ENCODE measurements around the gene P2RX1. TPM values are rescaled to one million over a fixed set of nuclear protein-coding genes. Genes with fewer than 3 reads are reported as not detected.

P2RX1 gene
- total RNA-seq, 1 donor from 2014 or later: 8.7 TPM

DNA sequence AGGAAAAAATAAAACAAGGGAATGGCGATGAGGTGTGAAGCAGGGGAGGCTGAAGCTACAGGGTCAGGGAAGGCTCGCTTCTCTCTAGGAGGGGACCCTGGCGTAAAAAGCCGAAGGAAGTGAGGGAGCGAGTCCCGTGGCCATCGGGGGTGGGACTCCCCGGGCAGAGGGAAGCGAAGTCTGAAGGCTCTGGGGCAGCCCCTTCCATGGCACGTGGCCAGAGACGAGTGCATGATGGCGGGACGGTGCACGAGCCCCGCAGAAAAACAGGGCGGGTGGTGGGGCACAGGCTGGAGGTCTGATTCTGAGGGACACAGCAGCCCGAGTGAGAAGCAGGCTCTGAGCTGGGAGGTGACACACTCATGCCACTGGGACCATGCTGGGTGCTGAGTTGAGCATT lies 49.2 kb downstream of the P2RX1 start:
- H3K27me3 ChIP-seq (ENCODE audit: low read depth): no peaks in the 10 kb centered on the region
- no peaks in the 10 kb centered on the region for H3K9me3 ChIP-seq
- TF ChIP-seq, protein P1, sequence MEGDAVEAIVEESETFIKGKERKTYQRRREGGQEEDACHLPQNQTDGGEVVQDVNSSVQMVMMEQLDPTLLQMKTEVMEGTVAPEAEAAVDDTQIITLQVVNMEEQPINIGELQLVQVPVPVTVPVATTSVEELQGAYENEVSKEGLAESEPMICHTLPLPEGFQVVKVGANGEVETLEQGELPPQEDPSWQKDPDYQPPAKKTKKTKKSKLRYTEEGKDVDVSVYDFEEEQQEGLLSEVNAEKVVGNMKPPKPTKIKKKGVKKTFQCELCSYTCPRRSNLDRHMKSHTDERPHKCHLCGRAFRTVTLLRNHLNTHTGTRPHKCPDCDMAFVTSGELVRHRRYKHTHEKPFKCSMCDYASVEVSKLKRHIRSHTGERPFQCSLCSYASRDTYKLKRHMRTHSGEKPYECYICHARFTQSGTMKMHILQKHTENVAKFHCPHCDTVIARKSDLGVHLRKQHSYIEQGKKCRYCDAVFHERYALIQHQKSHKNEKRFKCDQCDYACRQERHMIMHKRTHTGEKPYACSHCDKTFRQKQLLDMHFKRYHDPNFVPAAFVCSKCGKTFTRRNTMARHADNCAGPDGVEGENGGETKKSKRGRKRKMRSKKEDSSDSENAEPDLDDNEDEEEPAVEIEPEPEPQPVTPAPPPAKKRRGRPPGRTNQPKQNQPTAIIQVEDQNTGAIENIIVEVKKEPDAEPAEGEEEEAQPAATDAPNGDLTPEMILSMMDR (IDR thresholded peaks at IDR 0.05): no peak
- no peak for ATAC-seq
- H3K36me3 ChIP-seq: peaks cover 6% of the 10 kb centered on the region
- H3K4me1 ChIP-seq: peaks cover 5% of the 10 kb centered on the region
- DNase-seq: peak; percentile 45
- no peak overlapping the region for H3K4me3 ChIP-seq
- H3K27ac ChIP-seq: no peak overlapping the region
- intact Hi-C loops (cut with DNase I): no loop called here

DNA sequence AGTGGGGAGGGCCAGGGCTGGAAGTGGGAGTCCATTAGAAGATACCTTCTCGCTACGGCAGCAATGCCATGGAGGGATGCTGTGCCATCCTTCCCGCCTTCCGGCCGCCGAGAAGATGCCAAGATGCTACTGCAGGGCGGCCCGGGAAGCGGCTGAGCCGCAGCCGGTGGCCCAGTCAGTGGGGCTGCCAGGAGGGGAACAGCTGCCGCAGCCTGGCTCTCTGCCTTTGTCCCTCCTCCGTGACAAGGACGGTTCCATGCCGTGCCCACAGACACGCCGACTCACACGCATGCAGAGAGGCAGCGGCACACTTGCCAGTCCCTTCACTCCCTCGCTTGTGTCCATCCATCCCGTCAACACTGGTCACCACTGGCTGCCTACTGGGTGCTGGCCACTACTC lies 50.0 kb downstream of the P2RX1 start:
- Histone ChIP-seq H3K27me3 (ENCODE audit: low read depth) (no peaks in the 10 kb centered on the region), H3K36me3 (peaks cover 8% of the 10 kb centered on the region), H3K27ac (no peak overlapping the region), H3K4me3 (no peak overlapping the region), H3K4me1 (peaks cover 5% of the 10 kb centered on the region), H3K9me3 (no peaks in the 10 kb centered on the region)
- intact Hi-C loops (cut with DNase I): no loop called here
- DNase-seq (peak; percentile 38), ATAC-seq (no peak)
- TF ChIP-seq, protein P1 (IDR thresholded peaks at IDR 0.05): no peak

DNA sequence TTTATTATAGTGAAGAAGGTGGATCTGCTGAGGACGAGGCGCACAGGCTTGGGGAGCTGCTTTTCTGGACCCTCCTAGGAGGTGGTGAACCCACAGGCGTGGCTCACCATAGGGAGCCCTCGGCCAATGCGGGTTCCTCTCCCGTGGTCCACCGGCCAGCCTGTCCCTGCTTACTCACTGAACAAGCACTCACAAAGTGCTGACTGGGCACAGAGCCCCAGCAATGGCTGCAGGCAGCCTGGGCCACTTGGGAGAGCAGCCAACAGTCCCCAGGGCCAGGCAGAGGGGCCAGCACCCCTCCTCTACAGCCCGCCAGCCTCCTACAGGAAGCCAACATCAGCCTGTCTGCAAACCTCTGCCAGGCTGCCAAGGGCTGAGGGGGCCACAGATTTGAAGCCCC lies 51.1 kb downstream of the P2RX1 start:
- no peak overlapping the region for H3K4me3 ChIP-seq
- no peaks in the 10 kb centered on the region for H3K27me3 ChIP-seq (ENCODE audit: low read depth)
- DNase-seq (peak; percentile 62), ATAC-seq (peak; percentile 70 to 74)
- intact Hi-C loops (cut with DNase I): no loop called here
- H3K27ac ChIP-seq: no peak overlapping the region
- no peaks in the 10 kb centered on the region for H3K9me3 ChIP-seq
- H3K36me3 ChIP-seq: peaks cover 19% of the 10 kb centered on the region
- no peaks in the 10 kb centered on the region for H3K4me1 ChIP-seq
- TF ChIP-seq, protein P1 (IDR thresholded peaks at IDR 0.05): no peak

DNA sequence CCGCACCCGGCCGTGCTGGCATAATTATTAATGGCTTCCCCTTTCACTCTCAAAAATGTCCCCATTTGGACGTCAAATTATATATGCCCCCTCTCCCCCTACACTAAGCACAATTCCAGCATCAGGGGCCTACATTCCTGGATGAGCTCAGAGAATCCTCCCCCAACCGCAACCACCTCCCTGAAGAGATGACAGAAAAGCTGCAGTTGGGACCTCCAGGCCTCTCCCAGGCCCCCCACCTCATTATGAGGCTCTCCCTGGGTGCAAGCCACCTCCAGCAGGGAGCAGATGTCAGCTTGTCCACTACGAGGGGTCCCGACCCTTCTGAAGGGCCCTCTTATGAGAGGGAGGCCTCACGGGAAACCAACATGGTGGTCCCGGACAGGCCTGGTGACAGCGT lies 51.7 kb downstream of the P2RX1 start:
- H3K9me3 ChIP-seq: no peaks in the 10 kb centered on the region
- ATAC-seq (no peak), DNase-seq (peak; percentile 41)
- H3K4me3 ChIP-seq: no peak overlapping the region
- TF ChIP-seq, protein P1 (IDR thresholded peaks at IDR 0.05): no peak
- intact Hi-C loops (cut with DNase I): no loop called here
- H3K4me1 ChIP-seq: no peaks in the 10 kb centered on the region
- no peaks in the 10 kb centered on the region for H3K27me3 ChIP-seq (ENCODE audit: low read depth)
- no peak overlapping the region for H3K27ac ChIP-seq
- H3K36me3 ChIP-seq: peaks cover 21% of the 10 kb centered on the region

DNA sequence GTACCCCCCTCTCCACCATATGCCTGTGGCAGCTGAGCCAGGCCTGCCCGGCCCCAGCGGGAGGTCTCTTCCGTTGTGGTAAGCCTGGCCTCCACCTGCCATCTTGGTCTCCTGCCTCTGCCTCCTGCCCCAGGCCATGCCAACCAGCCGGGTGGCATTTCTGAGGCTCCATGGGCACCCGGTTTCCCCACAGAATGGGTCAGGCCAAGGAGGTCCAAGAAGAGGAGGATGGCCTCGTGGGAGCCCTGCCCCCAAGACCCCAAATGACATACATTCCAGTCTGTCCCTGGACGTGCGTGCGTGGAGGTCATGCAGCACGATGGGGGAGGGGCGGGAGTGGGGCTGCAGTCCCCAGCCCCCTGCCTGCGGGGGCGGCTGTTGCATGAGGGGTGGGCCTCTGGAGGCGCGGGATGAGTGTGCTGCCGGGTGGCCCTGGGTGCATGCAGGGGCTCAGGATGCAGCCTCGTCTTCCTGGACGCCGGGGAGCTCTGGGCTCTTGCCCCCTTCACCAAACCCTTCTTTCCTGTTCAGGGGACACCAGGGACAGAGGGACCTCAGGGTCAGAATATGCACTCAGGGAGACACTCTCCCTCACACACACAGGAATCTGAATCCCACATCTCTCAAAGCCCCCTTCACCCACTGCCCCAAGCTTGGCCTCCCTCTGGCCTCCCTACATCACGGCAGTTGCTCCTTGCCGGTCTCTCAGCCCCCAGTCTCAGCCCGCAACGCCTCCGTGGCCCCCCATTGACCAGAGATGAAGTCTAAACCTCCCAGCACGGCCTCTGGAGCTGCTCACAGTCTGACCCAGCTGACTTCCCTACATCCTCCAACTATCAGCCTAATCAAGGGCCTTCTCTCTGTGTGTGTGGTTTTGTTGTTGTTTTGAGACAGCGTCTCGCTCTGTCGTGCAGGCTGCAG lies 54.2 kb downstream of the P2RX1 start:
- Histone ChIP-seq H3K9me3 (no peaks in the 10 kb centered on the region), H3K27me3 (ENCODE audit: low read depth) (no peaks in the 10 kb centered on the region), H3K4me1 (no peaks in the 10 kb centered on the region), H3K36me3 (peaks cover 21% of the 10 kb centered on the region), H3K27ac (no peak overlapping the region), H3K4me3 (no peak overlapping the region)
- peak; percentile 37 for DNase-seq
- intact Hi-C loops (cut with DNase I): no loop called here
- TF ChIP-seq, protein P1 (IDR thresholded peaks at IDR 0.05): no peak
- ATAC-seq: no peak

All from lower lobe of right lung (tissue), 2 donors.